ENCODE results near the gene GOSR2.

- TF ChIP-seq EP300 (IDR thresholded peaks at IDR 0.05): no peak
- TF ChIP-seq POLR2AphosphoS5 (IDR thresholded peaks at IDR 0.05): no peak
- no peak for TF ChIP-seq CTCF (IDR thresholded peaks at IDR 0.05)
- no peak for TF ChIP-seq POLR2A (IDR thresholded peaks at IDR 0.05; ENCODE audit: low read depth)
These were observed 41.6 kb downstream of the GOSR2 start for GRCh38 chr17:46964315-46965265.
